Measurements from ENCODE around the gene SLC52A1. TPM values are rescaled to one million over a fixed set of nuclear protein-coding genes. Genes with fewer than 3 reads are reported as not detected.

The SLC52A1 gene
- polyA plus RNA-seq, 1 of the 3 experiments (the other 2 are of a cell fraction), result 0.49 TPM

- TF ChIP-seq NRF1 (IDR thresholded peaks at IDR 0.05; ENCODE audit: low read depth, low read length) (no peak), EP300 (IDR thresholded peaks at IDR 0.05; ENCODE audit: borderline replicate concordance in 1 of 2, low read depth in 1 of 2, low read length in 1 of 2) (no peak), FOSL2 (IDR thresholded peaks at IDR 0.05; ENCODE audit: borderline replicate concordance, low read depth) (no peak)
Measured at GRCh38 chr17:5042157-5043022, 7.2 kb upstream of the SLC52A1 start (continued).

- CTCF ChIA-PET, result interaction anchor here (0.9 to 5.6 kb wide), 8 partner anchors 28 to 131 kb away, joined by 3 to 39 read pairs (median 3); partner anchors contain the start of gene CHRNE
- DNase-seq, result no peak
- H2AFZ ChIP-seq (ENCODE audit: low read depth), result no peak overlapping the region
- H3K9me2 ChIP-seq, result no peaks in the 10 kb centered on the region
- TF ChIP-seq POLR2AphosphoS5 (IDR thresholded peaks at IDR 0.05; ENCODE audit: low read depth, low read length), result no peak
- no peak for TF ChIP-seq RAD21 (IDR thresholded peaks at IDR 0.05; ENCODE audit: low read length)
- TF ChIP-seq REST (IDR thresholded peaks at IDR 0.05; ENCODE audit: low read depth, low read length), result no peak
- no peak for TF ChIP-seq RXRA (IDR thresholded peaks at IDR 0.05; ENCODE audit: borderline replicate concordance, low read depth)
- TF ChIP-seq RCOR1 (IDR thresholded peaks at IDR 0.05; ENCODE audit: low read length), result no peak
- TF ChIP-seq ELF1 (IDR thresholded peaks at IDR 0.05), result no peak
- no peak for TF ChIP-seq JUND (IDR thresholded peaks at IDR 0.05)
- TF ChIP-seq IRF3 (IDR thresholded peaks at IDR 0.05; ENCODE audit: low read depth, low read length), result no peak
- no peak for TF ChIP-seq TAF1 (IDR thresholded peaks at IDR 0.05; ENCODE audit: borderline replicate concordance, low read depth, low read length)
- no peak for TF ChIP-seq YY1 (IDR thresholded peaks at IDR 0.05; ENCODE audit: low read depth)
- TF ChIP-seq MAX (IDR thresholded peaks at IDR 0.05; ENCODE audit: low read depth), result no peak
- TF ChIP-seq MEF2A (IDR thresholded peaks at IDR 0.05; ENCODE audit: borderline replicate concordance, low read depth), result no peak
- POLR2A ChIA-PET, result interaction anchor here (0.6 kb wide), 1 partner anchor 54 kb away, joined by 3 read pairs; no protein-coding TSS in a partner anchor
- no peaks in the 10 kb centered on the region for H3K9me3 ChIP-seq
- H3F3A ChIP-seq (replicated peaks; ENCODE audit: insufficient read depth), result no peaks in the 10 kb centered on the region
- H3K4me3 ChIP-seq (ENCODE audit: low read depth in 2 of 2, low read length in 1 of 2), result no peak overlapping the region
- no peak overlapping the region for H3K9ac ChIP-seq
- H4K20me1 ChIP-seq (ENCODE audit: insufficient read depth), result no peaks in the 10 kb centered on the region
- H3K27ac ChIP-seq (ENCODE audit: low read depth in 2 of 2, low read length in 1 of 2), result no peak overlapping the region
- H3K27me3 ChIP-seq (ENCODE audit: insufficient read depth), result no peaks in the 10 kb centered on the region
- no peaks in the 10 kb centered on the region for H3K36me3 ChIP-seq (replicated peaks in 1 of 2; ENCODE audit: control insufficient read depth in 1 of 2, insufficient read depth in 2 of 2, low read length in 1 of 2)
- no peaks in the 10 kb centered on the region for H3K79me2 ChIP-seq (ENCODE audit: insufficient read depth)
- H3K4me1 ChIP-seq (ENCODE audit: control insufficient read depth in 1 of 2, insufficient read depth in 2 of 2, low read depth in 1 of 2, low read length in 1 of 2), result peaks cover 0 to 2% of the 10 kb centered on the region in 2 experiments; a peak in 1 of 4 replicates
- H3K4me2 ChIP-seq, result no peak overlapping the region
- 93% methylated on average over 10 of the region's 14 CpGs for WGBS (ENCODE audit: low lambda C conversion rate)
Measured at GRCh38 chr17:5034651-5035050, 575 bp downstream of the SLC52A1 start.

Data from SK-N-SH (cell line).